Lower leg skin (tissue), 4 donors: ENCODE measurements around the gene GSTM2. TPM values are rescaled to one million over a fixed set of nuclear protein-coding genes. Genes with fewer than 3 reads are reported as not detected.

Source experiments
- DNase-seq, 2 donors: peaks; one replicate each; pipeline ENCODE4 v3.0.0-alpha.2; 2019; ENCODE audit warnings: low spot score in 2 of 2
- H3K4me3 ChIP-seq: fragments of 200-600 bp; sonication (generic); 2 replicates; pipeline ENCODE4 v1.5.1; 2017; ENCODE audit warnings: mild to moderate bottlenecking, low read depth; ENCODE audit not compliant: poor library complexity, severe bottlenecking
- CTCF ChIP-seq, 3 donors: fragments of 450-650 bp; IDR thresholded peaks; one replicate each; pipeline ENCODE4 v1.5.1; 2016; ENCODE audit warnings: antibody characterized with exemption in 3 of 3, mild to moderate bottlenecking in 3 of 3, moderate library complexity in 2 of 3
- POLR2A ChIP-seq, 2 donors: fragments of 450-650 bp; IDR thresholded peaks; one replicate each; pipeline ENCODE4 v1.6.1; 2016 to 2017; ENCODE audit warnings: antibody characterized with exemption in 2 of 2, mild to moderate bottlenecking in 1 of 2, moderate library complexity in 1 of 2
- WGBS, 2 donors: methylation state at CpG; one replicate each; pipeline ENCODE4 v1.1.5; 2018; 5-methylcytosine and 5-hydroxymethylcytosine counted together
- intact Hi-C: fragments of 100-400 bp; cut with DNase I; formaldehyde crosslinking; loops from one replicate; pipeline ENCODE4 v1.15.0; 2023; ENCODE audit warnings: low total_unique reads
- total RNA-seq, 4 donors: library from RNA; depleted of rRNA; stranded (reverse); fragments of >200 nt; gene quantifications; one replicate each; pipeline ENCODE4 v1.1.0, GENCODE V29; 2016

The GSTM2 gene
- total RNA-seq, 4 donors from 2014 or later: 48.1 to 183 (median 57.2) TPM

GRCh38 chr1:109625176-109625575 is 42.7 kb upstream of the GSTM2 start:
- no peak overlapping the region for H3K4me3 ChIP-seq
- DNase-seq: peak in 1 of 2 donors; percentile 75
- TF ChIP-seq CTCF (IDR thresholded peaks at IDR 0.05) (no peak), POLR2A (IDR thresholded peaks at IDR 0.05) (no peak)
- intact Hi-C loops: loop anchor here (10.0 kb wide), 1 partner anchor 80 kb away; the partner anchor contains the start of gene GNAI3
- 83 to 85% methylated on average over 16 of the region's 16 CpGs for WGBS, 2 donors

DNA sequence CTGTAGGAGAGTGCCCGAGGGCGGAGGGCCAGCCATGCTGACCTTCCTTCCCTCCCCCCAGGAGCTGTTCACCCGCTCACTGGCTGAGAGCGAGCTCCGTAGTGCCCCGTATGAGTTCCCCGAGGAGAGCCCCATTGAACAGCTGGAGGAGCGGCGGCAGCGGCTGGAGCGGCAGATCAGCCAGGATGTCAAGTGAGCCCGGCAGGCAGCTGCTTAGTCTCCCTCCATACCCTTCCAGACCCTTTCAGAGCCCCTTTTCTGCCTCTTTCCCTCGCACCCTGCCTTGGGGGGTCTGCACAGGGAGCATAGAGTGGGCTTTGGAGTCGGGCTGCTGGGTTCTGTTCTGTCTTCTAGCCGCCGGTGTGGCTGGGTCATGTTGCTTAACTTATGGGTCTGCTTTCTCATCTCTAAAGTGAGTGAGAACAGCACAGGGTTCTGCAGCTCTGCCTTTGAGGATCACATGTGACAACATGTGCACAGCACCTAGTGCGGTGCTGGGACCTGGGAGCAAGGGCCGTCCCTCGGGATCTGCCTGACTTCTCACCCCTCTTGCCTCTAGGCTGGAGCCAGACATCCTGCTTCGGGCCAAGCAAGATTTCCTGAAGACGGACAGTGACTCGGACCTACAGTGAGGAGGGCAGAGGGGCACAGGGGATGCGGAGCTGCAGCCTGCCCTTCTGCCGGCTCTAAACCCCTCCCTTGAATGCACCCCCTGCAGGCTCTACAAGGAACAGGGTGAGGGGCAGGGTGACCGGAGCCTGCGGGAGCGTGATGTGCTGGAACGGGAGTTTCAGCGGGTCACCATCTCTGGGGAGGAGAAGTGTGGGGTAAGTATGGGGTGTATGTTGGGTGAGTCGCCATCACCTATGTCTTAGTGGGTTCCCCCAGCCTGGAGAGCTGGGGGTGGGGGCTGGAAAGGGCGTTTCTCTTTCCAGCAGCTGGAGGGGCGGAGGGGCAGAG is 42.0 kb upstream of the GSTM2 start:
- no peak for TF ChIP-seq POLR2A (IDR thresholded peaks at IDR 0.05)
- TF ChIP-seq CTCF (IDR thresholded peaks at IDR 0.05): no peak
- intact Hi-C loops: loop anchor here (10.0 kb wide), 1 partner anchor 81 kb away; the partner anchor contains the start of gene GNAI3
- 86 to 90% methylated on average over 32 of the region's 32 CpGs for WGBS, 2 donors
- H3K4me3 ChIP-seq: no peak overlapping the region
- DNase-seq: peak; percentile 11 to 76

DNA sequence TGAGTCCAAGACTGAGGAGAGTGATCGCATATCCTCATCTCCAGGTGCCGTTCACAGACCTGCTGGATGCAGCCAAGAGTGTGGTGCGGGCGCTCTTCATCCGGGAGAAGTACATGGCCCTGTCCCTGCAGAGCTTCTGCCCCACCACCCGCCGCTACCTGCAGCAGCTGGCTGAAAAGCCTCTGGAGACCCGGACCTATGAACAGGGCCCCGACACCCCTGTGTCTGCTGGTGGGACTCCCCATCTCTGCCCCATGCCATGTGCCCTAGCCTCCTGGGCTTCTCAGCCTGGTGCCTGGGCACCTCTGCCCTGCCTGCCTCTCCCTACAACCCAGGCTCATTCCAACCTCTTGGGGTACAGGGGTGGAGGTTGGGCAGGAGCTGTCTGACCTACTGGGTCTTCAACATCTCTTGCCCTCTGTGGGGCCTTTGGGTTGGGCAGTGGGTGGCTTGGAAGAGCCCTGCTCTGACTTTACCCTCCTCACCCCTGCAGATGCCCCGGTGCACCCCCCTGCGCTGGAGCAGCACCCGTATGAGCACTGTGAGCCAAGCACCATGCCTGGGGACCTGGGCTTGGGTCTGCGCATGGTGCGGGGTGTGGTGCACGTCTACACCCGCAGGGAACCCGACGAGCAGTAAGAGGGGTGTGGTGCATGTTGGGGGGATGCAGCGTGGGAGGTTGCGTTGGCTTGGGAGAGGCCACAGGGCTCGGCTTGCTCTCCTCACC is 41.0 kb upstream of the GSTM2 start:
- TF ChIP-seq POLR2A (IDR thresholded peaks at IDR 0.05): no peak
- no peak for TF ChIP-seq CTCF (IDR thresholded peaks at IDR 0.05)
- intact Hi-C loops: loop anchor here (10.0 kb wide), 1 partner anchor 82 kb away; the partner anchor contains the start of gene GNAI3
- WGBS, 2 donors: 89 to 94% methylated on average over 21 of the region's 21 CpGs
- no peak overlapping the region for H3K4me3 ChIP-seq
- DNase-seq: peak; percentile 4 to 83

- WGBS, 2 donors: 88 to 89% methylated on average over 17 to 23 of the region's 23 CpGs
- TF ChIP-seq POLR2A (IDR thresholded peaks at IDR 0.05) (no peak), CTCF (IDR thresholded peaks at IDR 0.05) (no peak)
These were observed 40.0 kb upstream of the GSTM2 start for GRCh38 chr1:109627692-109628399.

More at GRCh38 chr1:109627692-109628399, 40.0 kb upstream of the GSTM2 start:
- H3K4me3 ChIP-seq: no peak overlapping the region
- peak; percentile 12 to 82 for DNase-seq
- intact Hi-C loops: loop anchor here (10.0 kb wide), 1 partner anchor 83 kb away; the partner anchor contains the start of gene GNAI3
